ENCODE measurements around the gene ZNF638. TPM values are rescaled to one million over a fixed set of nuclear protein-coding genes. Genes with fewer than 3 reads are reported as not detected.
A peak's percentile ranks its signal among the peaks of the same experiment; 100 is the strongest.

ZNF638 gene
- total and polyA plus RNA-seq, 4 donors: 24.8 to 151 (median 56.1) TPM

DNA sequence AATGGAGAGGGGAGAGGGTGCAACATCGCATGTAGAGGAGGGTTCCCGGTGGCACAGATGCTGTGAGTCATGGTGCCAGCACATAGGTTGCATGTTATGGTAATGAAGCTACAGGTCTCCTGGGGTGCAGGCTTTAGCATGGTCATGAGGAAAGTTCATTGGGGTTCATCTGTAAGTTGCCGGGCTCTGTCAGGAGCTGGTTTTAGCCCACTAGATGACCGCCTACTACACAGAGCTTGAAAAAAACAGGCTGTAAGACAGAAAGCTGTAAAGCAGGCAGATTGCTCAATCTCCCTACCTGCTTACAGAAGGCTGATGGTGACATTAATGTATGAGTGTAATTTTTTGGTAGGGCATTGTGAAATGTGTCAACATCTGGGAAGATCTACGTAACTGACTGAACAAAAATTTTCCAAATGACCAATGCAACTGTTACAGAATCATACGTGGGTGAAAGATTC, 145.7 kb downstream of the ZNF638 start (continued):
- TF ChIP-seq CTCF (IDR thresholded peaks at IDR 0.05; ENCODE audit: low read depth, low read length, missing input control) (no peak), RAD21 (IDR thresholded peaks at IDR 0.05) (peak in 1 of 2 donors; percentile 44), FOXA2 (IDR thresholded peaks at IDR 0.05) (peak; percentile 69)

- Histone ChIP-seq H3K4me1 (ENCODE audit: control insufficient read depth in 4 of 4, insufficient read depth in 4 of 4, low read length in 3 of 4) (peaks cover 0 to 8% (median under 1%) of the 10 kb centered on the region in 4 donors), H3K27me3 (ENCODE audit: control insufficient read depth in 4 of 4, insufficient read depth in 4 of 4, low read length in 3 of 4) (no peaks in the 10 kb centered on the region), H3K27ac (ENCODE audit: low read depth in 1 of 2, low read length in 2 of 2) (no peak overlapping the region), H3K36me3 (ENCODE audit: control insufficient read depth in 4 of 4, insufficient read depth in 3 of 4, low read depth in 1 of 4, low read length in 3 of 4) (peaks cover 0 to 11% (median 5%) of the 10 kb centered on the region in 4 donors), H3K9ac (ENCODE audit: low read depth in 1 of 2, low read length in 2 of 2) (no peak overlapping the region), H3K4me3 (ENCODE audit: low read depth in 1 of 3, low read length in 3 of 3) (no peak overlapping the region), H3K9me3 (ENCODE audit: control insufficient read depth in 4 of 4, low read length in 3 of 4) (no peaks in the 10 kb centered on the region)
- TF ChIP-seq, protein P1, sequence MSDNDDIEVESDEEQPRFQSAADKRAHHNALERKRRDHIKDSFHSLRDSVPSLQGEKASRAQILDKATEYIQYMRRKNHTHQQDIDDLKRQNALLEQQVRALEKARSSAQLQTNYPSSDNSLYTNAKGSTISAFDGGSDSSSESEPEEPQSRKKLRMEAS (IDR thresholded peaks at IDR 0.05): no peak
- no peak for TF ChIP-seq FOXA2 (IDR thresholded peaks at IDR 0.05)
- no peak for TF ChIP-seq YY1 (IDR thresholded peaks at IDR 0.05)
- TF ChIP-seq REST (IDR thresholded peaks at IDR 0.05): no peak
- no peak for TF ChIP-seq CTCF (IDR thresholded peaks at IDR 0.05; ENCODE audit: low read depth, low read length, missing input control)
- no peak for TF ChIP-seq NR2F2 (IDR thresholded peaks at IDR 0.05)
- no peak for TF ChIP-seq HNF4G (IDR thresholded peaks at IDR 0.05)
- no peak for TF ChIP-seq SP1 (IDR thresholded peaks at IDR 0.05)
- TF ChIP-seq, protein P2, sequence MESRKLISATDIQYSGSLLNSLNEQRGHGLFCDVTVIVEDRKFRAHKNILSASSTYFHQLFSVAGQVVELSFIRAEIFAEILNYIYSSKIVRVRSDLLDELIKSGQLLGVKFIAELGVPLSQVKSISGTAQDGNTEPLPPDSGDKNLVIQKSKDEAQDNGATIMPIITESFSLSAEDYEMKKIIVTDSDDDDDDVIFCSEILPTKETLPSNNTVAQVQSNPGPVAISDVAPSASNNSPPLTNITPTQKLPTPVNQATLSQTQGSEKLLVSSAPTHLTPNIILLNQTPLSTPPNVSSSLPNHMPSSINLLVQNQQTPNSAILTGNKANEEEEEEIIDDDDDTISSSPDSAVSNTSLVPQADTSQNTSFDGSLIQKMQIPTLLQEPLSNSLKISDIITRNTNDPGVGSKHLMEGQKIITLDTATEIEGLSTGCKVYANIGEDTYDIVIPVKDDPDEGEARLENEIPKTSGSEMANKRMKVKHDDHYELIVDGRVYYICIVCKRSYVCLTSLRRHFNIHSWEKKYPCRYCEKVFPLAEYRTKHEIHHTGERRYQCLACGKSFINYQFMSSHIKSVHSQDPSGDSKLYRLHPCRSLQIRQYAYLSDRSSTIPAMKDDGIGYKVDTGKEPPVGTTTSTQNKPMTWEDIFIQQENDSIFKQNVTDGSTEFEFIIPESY (IDR thresholded peaks at IDR 0.05): no peak
- no peak for TF ChIP-seq EGR1 (IDR thresholded peaks at IDR 0.05; ENCODE audit: low read depth in 2 of 2)
- TF ChIP-seq, protein P3, sequence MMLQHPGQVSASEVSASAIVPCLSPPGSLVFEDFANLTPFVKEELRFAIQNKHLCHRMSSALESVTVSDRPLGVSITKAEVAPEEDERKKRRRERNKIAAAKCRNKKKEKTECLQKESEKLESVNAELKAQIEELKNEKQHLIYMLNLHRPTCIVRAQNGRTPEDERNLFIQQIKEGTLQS (IDR thresholded peaks at IDR 0.05): no peak
- no peak for TF ChIP-seq HNF4A (conservative IDR thresholded peaks at IDR 0.05)
- TF ChIP-seq JUND (IDR thresholded peaks at IDR 0.05): no peak
- no peak for TF ChIP-seq FOXA1 (IDR thresholded peaks at IDR 0.05)
- no peak for TF ChIP-seq RAD21 (IDR thresholded peaks at IDR 0.05)
- no peak for TF ChIP-seq GABPA (IDR thresholded peaks at IDR 0.05 in 1 of 2, conservative IDR thresholded peaks at IDR 0.05 in 1 of 2)
- no peak for DNase-seq (ENCODE audit: low spot score)
- WGBS: 70% methylated on average over 6 of the region's 6 CpGs
Observed at GRCh38 chr2:71478806-71479205, 147.2 kb downstream of the ZNF638 start.
